HepG2 (cell line): ENCODE data around the gene KTI12. TPM values are rescaled to one million over a fixed set of nuclear protein-coding genes. Genes with fewer than 3 reads are reported as not detected.

Experiments
- ASH2L ChIP-seq: fragments of 300-600, 200-600 bp; sonication (generic); IDR thresholded peaks from 2 replicates; pipeline ENCODE4 v1.7.0; 2017; ENCODE audit warnings: low read depth, mild to moderate bottlenecking, moderate library complexity, mixed read lengths, low read length; ENCODE audit not compliant: insufficient read length
- CSRNP1 ChIP-seq: sonication (generic); formaldehyde crosslinking; IDR thresholded peaks from 2 replicates; pipeline ENCODE4 v1.8.1; 2023; ENCODE audit warnings: mild to moderate bottlenecking, missing genetic modification reagents
- HBP1 ChIP-seq: IDR thresholded peaks from 2 replicates; pipeline ENCODE4 v1.6.1; 2016; ENCODE audit warnings: low read depth, control low read depth
- HOXA5 ChIP-seq: sonication (generic); formaldehyde crosslinking; IDR thresholded peaks from 2 replicates; pipeline ENCODE4 v1.4.0; 2020; ENCODE audit warnings: missing genetic modification reagents
- KDM1A ChIP-seq: IDR thresholded peaks from 2 replicates; pipeline ENCODE4 v1.6.1; 2016; ENCODE audit warnings: missing compliant biosample characterization
- KLF11 ChIP-seq: IDR thresholded peaks from 2 replicates; pipeline ENCODE4 v1.6.1; 2016; ENCODE audit warnings: missing compliant biosample characterization
- KLF15 ChIP-seq: sonication (generic); formaldehyde crosslinking; IDR thresholded peaks from 2 replicates; pipeline ENCODE4 v1.8.1; 2023; ENCODE audit warnings: borderline replicate concordance, mild to moderate bottlenecking, inconsistent platforms, missing genetic modification reagents, mixed read lengths
- MAZ ChIP-seq, 2 experiments: sonication (generic) in 1 of 2; formaldehyde crosslinking in 1 of 2; IDR thresholded peaks; 2 replicates each; pipeline versions ENCODE4 v1.5.0 to v1.6.1; 2012 to 2020; ENCODE audit warnings: low read depth in 2 of 2, mild to moderate bottlenecking in 2 of 2, borderline replicate concordance in 1 of 2, improper control_type of control experiment in 1 of 2, low read length in 1 of 2, missing genetic modification reagents in 1 of 2, moderate library complexity in 1 of 2
- PTBP1 ChIP-seq: fragments of 200-400 bp; formaldehyde crosslinking; IDR thresholded peaks from 2 replicates; pipeline ENCODE4 v1.6.1; 2018; ENCODE audit warnings: low read length, low read depth; ENCODE audit not compliant: poor library complexity, severe bottlenecking
- SOX5 ChIP-seq: IDR thresholded peaks from 2 replicates; pipeline ENCODE4 v1.6.1; 2016; ENCODE audit warnings: borderline replicate concordance
- SP1 ChIP-seq, 2 experiments: fragments of 450-650 bp in 1 of 2; sonication (generic) in 1 of 2; formaldehyde crosslinking in 1 of 2; IDR thresholded peaks; 2 replicates each; pipeline versions ENCODE4 v1.4.0 to v1.6.1; 2016 to 2020; ENCODE audit warnings: missing genetic modification reagents in 1 of 2
- SRSF1 ChIP-seq: fragments of 200-400 bp; formaldehyde crosslinking; optimal IDR thresholded peaks from 2 replicates; pipeline ENCODE3; 2017; ENCODE audit warnings: mild to moderate bottlenecking, low read depth, low read length, moderate library complexity
- TBP ChIP-seq: sonication (generic); formaldehyde crosslinking; IDR thresholded peaks from 2 replicates; pipeline ENCODE4 v1.5.0; 2020; ENCODE audit warnings: missing genetic modification reagents
- ZMYM2 ChIP-seq: sonication (generic); formaldehyde crosslinking; IDR thresholded peaks from 2 replicates; pipeline ENCODE4 v1.8.0; 2022; ENCODE audit warnings: mild to moderate bottlenecking, missing genetic modification reagents
- ZNF230 ChIP-seq: sonication (generic); formaldehyde crosslinking; IDR thresholded peaks from 2 replicates; pipeline ENCODE4 v1.4.0; 2020; ENCODE audit warnings: mild to moderate bottlenecking, missing genetic modification reagents
- ZNF234 ChIP-seq: sonication (generic); formaldehyde crosslinking; conservative IDR thresholded peaks from 2 replicates; pipeline ENCODE4 v1.5.1; 2020; ENCODE audit warnings: mild to moderate bottlenecking, missing genetic modification reagents
- ZNF292 ChIP-seq: sonication (generic); formaldehyde crosslinking; IDR thresholded peaks from 2 replicates; pipeline ENCODE4 v1.8.1; 2022; ENCODE audit warnings: mild to moderate bottlenecking, low read depth, missing genetic modification reagents, borderline replicate concordance
- ZNF317 ChIP-seq: sonication (generic); formaldehyde crosslinking; IDR thresholded peaks from 2 replicates; pipeline ENCODE4 v1.5.0; 2020; ENCODE audit warnings: mild to moderate bottlenecking, missing genetic modification reagents
- ZNF484 ChIP-seq: sonication (generic); formaldehyde crosslinking; IDR thresholded peaks from 2 replicates; pipeline ENCODE4 v1.5.1; 2020; ENCODE audit warnings: mild to moderate bottlenecking, low read depth, missing genetic modification reagents, borderline replicate concordance
- ZNF510 ChIP-seq: sonication (generic); formaldehyde crosslinking; IDR thresholded peaks from 2 replicates; pipeline ENCODE4 v1.4.0; 2020; ENCODE audit warnings: low read depth, mild to moderate bottlenecking, missing genetic modification reagents
- ZNF530 ChIP-seq: sonication (generic); formaldehyde crosslinking; IDR thresholded peaks from 2 replicates; pipeline ENCODE4 v1.5.0; 2020; ENCODE audit warnings: low read depth, mild to moderate bottlenecking, missing genetic modification reagents
- polyA plus RNA-seq, 8 experiments: library from polyadenylated mRNA; depleted of rRNA in 3 of 8; stranded (reverse) in 7 of 8; unstranded in 1 of 8; fragments of >200 nt; fragmentation: Illumina TruSeq in 4 of 8; extraction: Trizol in 4 of 8; gene quantifications; 2 replicates each; pipeline versions ENCODE4 v1.2.1 to v1.2.3, GENCODE V29; 2011 to 2016; ENCODE audit warnings: low read depth in 4 of 8, missing spikeins in 1 of 8, mixed read lengths in 1 of 8; ENCODE audit not compliant: insufficient read depth in 1 of 8
- total RNA-seq, 5 experiments: library from RNA; depleted of rRNA; stranded (reverse); fragments of >200 nt; fragmentation: Illumina TruSeq; extraction: Trizol; gene quantifications; 2 replicates each; pipeline ENCODE4 v1.2.3, GENCODE V29; 2016; ENCODE audit warnings: low read depth in 1 of 5
- TF ChIP-seq, protein P1 (sequence below), 2 experiments: IDR thresholded peaks; 2 replicates each; pipeline ENCODE4 v1.6.1; 2011 to 2012; ENCODE audit warnings: low read length in 2 of 2, borderline replicate concordance in 1 of 2, low read depth in 1 of 2, mild to moderate bottlenecking in 1 of 2, moderate library complexity in 1 of 2

The KTI12 gene
- total and polyA plus RNA-seq, 2 of the 13 experiments (the other 11 are each of a cell fraction or from before 2014, with no cell fraction given), result 7.4 to 10.2 TPM

GRCh38 chr1:52033190-52034049 is at the start of gene KTI12 (continued):
- TF ChIP-seq KLF15, result no peak; the same call in 1 of the 2 replicates
- TF ChIP-seq HBP1, result no peak
- TF ChIP-seq SP1 (IDR thresholded peaks at IDR 0.05), result no peak
- no peak for TF ChIP-seq SP1 (CRISPR knock-in tag; IDR thresholded peaks at IDR 0.05)
- no peak for TF ChIP-seq SRSF1
- TF ChIP-seq SOX5 (CRISPR knock-in tag), result peak; percentile 36; the same call in 1 of the 2 replicates
- 0 out of 2 replicates have a peak, but pooled peaks have one; percentile 23 for TF ChIP-seq HOXA5 (CRISPR knock-in tag)
- 0 out of 2 replicates have a peak, but pooled peaks have one; percentile 52 for TF ChIP-seq ZNF484 (CRISPR knock-in tag)
- no peak for TF ChIP-seq ZNF234 (CRISPR knock-in tag)
- TF ChIP-seq ZMYM2 (CRISPR knock-in tag), result no peak
- peak; percentile 93; the same call in 1 of the 2 replicates for TF ChIP-seq CSRNP1
- peak; percentile 96 for TF ChIP-seq ASH2L
- peak; percentile 86 for TF ChIP-seq ZNF292
- TF ChIP-seq ZNF317 (CRISPR knock-in tag), result peak; percentile 66
- no peak for TF ChIP-seq KLF11 (CRISPR knock-in tag)
- no peak for TF ChIP-seq KDM1A (CRISPR knock-in tag)
- no peak for TF ChIP-seq ZNF530 (CRISPR knock-in tag)
- peak; percentile 71; the same call in 1 of the 2 replicates for TF ChIP-seq ZNF230 (CRISPR knock-in tag)
- TF ChIP-seq TBP (CRISPR knock-in tag), result no peak
- TF ChIP-seq MAZ (IDR thresholded peaks at IDR 0.05; ENCODE audit: borderline replicate concordance, low read depth, low read length), result no peak
- TF ChIP-seq MAZ (CRISPR knock-in tag; IDR thresholded peaks at IDR 0.05; ENCODE audit: low read depth), result peak; percentile 80
- TF ChIP-seq, protein P1, sequence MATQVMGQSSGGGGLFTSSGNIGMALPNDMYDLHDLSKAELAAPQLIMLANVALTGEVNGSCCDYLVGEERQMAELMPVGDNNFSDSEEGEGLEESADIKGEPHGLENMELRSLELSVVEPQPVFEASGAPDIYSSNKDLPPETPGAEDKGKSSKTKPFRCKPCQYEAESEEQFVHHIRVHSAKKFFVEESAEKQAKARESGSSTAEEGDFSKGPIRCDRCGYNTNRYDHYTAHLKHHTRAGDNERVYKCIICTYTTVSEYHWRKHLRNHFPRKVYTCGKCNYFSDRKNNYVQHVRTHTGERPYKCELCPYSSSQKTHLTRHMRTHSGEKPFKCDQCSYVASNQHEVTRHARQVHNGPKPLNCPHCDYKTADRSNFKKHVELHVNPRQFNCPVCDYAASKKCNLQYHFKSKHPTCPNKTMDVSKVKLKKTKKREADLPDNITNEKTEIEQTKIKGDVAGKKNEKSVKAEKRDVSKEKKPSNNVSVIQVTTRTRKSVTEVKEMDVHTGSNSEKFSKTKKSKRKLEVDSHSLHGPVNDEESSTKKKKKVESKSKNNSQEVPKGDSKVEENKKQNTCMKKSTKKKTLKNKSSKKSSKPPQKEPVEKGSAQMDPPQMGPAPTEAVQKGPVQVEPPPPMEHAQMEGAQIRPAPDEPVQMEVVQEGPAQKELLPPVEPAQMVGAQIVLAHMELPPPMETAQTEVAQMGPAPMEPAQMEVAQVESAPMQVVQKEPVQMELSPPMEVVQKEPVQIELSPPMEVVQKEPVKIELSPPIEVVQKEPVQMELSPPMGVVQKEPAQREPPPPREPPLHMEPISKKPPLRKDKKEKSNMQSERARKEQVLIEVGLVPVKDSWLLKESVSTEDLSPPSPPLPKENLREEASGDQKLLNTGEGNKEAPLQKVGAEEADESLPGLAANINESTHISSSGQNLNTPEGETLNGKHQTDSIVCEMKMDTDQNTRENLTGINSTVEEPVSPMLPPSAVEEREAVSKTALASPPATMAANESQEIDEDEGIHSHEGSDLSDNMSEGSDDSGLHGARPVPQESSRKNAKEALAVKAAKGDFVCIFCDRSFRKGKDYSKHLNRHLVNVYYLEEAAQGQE (IDR thresholded peaks at IDR 0.05; ENCODE audit: borderline replicate concordance in 1 of 2, low read depth in 1 of 2, low read length in 2 of 2), result 0 out of 4 replicates have a peak, but pooled peaks of 1 of the 2 experiments have one; percentile 9
- TF ChIP-seq ZNF510 (CRISPR knock-in tag), result no peak
- no peak for TF ChIP-seq PTBP1
